Peyer's patch (tissue), 4 donors: ENCODE results near the gene EHBP1.

Experiments
- POLR2A ChIP-seq, 2 donors: fragments of 450-650 bp; IDR thresholded peaks; one replicate each; pipeline ENCODE4 v1.5.1; 2017; ENCODE audit warnings: antibody characterized with exemption in 2 of 2, mild to moderate bottlenecking in 2 of 2, moderate library complexity in 2 of 2
- TF ChIP-seq, protein P1 (sequence below), 6 experiments: fragments of 450-650 bp in 4 of 6; fragments of 200-600 bp in 2 of 6; sonication (generic) in 1 of 6; IDR thresholded peaks; one replicate each; pipeline ENCODE4 v1.5.1; 2017 to 2019; ENCODE audit warnings: antibody characterized with exemption in 6 of 6, mild to moderate bottlenecking in 3 of 6, moderate library complexity in 1 of 6

DNA sequence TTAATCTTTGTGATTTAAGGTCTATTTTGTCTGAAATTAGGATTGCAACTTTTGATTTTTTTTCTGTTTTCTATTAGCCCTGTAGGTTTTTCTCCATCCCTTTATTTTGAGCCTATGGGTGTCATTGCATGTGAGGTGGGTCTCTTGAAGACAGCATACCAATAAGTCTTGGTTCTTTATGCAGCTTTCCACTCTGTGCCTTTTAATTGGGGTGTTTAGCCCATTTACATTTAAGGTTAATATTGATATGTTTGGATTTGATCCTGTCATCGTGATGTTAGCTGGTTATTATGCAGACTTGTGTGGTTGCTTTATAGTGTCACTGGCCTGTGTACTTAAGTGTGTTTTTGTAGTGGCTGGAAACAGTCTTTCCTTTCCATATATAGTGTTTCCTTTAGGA lies 17.7 kb downstream of the EHBP1 start:
- TF ChIP-seq, protein P1, sequence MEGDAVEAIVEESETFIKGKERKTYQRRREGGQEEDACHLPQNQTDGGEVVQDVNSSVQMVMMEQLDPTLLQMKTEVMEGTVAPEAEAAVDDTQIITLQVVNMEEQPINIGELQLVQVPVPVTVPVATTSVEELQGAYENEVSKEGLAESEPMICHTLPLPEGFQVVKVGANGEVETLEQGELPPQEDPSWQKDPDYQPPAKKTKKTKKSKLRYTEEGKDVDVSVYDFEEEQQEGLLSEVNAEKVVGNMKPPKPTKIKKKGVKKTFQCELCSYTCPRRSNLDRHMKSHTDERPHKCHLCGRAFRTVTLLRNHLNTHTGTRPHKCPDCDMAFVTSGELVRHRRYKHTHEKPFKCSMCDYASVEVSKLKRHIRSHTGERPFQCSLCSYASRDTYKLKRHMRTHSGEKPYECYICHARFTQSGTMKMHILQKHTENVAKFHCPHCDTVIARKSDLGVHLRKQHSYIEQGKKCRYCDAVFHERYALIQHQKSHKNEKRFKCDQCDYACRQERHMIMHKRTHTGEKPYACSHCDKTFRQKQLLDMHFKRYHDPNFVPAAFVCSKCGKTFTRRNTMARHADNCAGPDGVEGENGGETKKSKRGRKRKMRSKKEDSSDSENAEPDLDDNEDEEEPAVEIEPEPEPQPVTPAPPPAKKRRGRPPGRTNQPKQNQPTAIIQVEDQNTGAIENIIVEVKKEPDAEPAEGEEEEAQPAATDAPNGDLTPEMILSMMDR (IDR thresholded peaks at IDR 0.05), result no peak
- TF ChIP-seq POLR2A (IDR thresholded peaks at IDR 0.05), result no peak
